ENCODE data around the gene PPP2R3A.
"Not testable (repeated sequence)": the region's sequence is repeated elsewhere in the genome, so short reads cannot be mapped to it uniquely, and the experiment has no call there.

Gene PPP2R3A, protein sequence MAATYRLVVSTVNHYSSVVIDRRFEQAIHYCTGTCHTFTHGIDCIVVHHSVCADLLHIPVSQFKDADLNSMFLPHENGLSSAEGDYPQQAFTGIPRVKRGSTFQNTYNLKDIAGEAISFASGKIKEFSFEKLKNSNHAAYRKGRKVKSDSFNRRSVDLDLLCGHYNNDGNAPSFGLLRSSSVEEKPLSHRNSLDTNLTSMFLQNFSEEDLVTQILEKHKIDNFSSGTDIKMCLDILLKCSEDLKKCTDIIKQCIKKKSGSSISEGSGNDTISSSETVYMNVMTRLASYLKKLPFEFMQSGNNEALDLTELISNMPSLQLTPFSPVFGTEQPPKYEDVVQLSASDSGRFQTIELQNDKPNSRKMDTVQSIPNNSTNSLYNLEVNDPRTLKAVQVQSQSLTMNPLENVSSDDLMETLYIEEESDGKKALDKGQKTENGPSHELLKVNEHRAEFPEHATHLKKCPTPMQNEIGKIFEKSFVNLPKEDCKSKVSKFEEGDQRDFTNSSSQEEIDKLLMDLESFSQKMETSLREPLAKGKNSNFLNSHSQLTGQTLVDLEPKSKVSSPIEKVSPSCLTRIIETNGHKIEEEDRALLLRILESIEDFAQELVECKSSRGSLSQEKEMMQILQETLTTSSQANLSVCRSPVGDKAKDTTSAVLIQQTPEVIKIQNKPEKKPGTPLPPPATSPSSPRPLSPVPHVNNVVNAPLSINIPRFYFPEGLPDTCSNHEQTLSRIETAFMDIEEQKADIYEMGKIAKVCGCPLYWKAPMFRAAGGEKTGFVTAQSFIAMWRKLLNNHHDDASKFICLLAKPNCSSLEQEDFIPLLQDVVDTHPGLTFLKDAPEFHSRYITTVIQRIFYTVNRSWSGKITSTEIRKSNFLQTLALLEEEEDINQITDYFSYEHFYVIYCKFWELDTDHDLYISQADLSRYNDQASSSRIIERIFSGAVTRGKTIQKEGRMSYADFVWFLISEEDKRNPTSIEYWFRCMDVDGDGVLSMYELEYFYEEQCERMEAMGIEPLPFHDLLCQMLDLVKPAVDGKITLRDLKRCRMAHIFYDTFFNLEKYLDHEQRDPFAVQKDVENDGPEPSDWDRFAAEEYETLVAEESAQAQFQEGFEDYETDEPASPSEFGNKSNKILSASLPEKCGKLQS (N-terminal part only)

DNA sequence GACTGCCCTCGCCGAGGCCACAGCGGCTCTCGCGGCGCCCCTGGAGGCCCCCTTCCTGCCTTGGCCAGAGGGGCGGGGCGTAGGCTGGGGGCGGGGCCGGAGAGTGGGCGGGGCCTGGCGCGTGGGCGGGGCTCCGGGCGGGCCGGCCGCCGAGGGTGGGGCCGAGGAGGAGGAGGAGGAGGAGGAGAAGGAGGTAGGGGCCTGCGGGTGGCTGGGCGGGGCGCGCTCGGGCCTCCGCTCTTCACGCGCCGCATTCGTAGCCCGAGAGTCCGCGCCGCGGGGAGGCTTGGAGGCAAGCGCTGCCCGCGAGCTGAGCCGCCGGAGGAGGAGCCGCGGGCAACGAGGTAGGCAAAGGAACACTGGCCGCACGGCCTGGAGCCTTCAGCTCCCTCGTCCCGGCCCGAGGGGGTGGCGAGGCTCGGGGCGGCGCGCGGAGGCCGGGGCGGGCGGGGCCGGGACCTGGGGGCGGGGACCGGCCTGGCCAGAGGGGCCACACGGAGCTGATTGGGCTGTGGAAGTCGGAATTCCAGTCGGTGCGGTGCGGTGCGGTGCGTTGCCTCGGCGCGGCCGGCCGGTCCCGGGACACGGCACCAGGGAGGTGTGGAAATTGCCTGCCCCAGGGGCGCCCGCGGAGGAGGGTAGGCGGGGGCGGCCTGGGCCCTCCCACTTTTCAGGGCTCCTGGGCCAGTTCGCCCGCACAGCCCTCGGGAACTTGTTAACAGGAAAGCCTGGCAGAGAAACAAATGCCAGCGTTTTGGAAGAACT is at the start of gene PPP2R3A:
Gene PPP2R3A, plus strand, starts transcription at position 223 of the 765 bp plus-strand sequence. CDS start 35,771 bp downstream, outside the sequence.
- DNase-seq: peak; percentile 66

DNA sequence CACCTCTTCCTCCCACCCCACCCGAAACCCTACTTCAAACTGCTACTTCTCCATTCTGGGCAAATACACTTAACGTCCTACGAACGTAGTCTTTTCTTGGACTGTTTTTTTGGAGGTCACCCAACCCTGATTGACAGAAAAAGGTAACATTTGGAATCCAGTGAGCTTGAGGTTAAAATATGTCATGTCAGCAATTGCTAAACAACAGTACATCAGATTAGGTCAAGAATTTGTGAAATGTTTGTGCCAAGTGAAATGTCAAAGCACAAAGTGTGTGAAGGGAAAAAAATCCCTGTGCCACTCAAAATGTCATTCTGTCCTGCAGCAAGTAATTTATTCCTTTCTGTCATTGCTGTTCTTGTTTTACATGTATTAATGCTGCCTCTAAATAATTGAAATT is 49.2 kb upstream of the PPP2R3A start:
- no peak for DNase-seq

DNA sequence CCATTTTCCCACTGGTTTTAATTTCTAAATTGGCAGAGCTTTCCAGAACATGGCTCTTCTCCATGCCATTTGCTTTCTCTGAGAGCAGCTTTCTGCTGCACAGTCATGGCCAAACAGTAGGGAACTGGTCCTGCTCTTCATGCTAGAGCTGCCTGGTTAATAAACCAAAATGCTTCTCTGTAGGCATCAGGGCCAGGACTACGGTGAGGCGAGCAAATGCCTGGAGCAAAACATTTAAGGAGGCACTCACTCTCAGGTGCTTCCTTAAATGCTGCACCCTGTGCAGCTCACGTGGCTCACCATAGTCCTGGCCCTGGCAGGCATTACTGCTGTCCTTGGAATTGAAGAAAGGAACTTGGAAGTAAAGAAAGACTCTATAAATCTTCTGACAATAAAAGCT is 48.5 kb upstream of the PPP2R3A start:
- DNase-seq: no peak

DNA sequence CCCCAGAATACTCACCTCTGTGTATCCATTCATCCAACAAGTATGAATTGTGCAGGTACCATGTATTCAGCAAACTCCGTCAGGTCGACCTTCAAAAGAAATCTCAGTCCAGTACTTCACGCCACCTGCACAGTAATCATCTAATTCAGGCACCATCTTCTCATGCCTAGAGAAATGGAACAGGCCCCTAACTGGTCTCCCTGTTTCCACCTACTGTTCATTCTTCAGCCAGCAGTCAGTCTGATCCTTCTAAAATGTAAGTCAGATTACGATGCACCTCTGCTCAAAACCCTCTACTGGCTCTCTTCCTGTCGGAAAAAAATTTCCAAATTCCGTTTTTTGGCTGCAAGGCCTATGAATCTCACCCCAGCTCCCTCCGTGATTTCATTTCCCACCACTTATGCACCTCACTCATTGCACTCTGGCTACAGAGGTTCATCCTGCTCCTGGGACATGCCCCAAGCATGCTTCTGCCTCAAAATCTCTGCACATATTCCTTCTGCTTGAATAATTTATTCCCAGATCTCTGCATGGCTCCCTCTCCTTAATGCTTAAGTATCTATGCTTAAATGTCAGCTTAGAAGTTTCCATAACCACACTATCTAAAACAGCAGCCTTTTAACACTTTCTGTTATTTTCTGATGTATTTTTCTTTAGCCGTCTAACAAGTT is 47.5 kb upstream of the PPP2R3A start:
- DNase-seq: no peak

DNA sequence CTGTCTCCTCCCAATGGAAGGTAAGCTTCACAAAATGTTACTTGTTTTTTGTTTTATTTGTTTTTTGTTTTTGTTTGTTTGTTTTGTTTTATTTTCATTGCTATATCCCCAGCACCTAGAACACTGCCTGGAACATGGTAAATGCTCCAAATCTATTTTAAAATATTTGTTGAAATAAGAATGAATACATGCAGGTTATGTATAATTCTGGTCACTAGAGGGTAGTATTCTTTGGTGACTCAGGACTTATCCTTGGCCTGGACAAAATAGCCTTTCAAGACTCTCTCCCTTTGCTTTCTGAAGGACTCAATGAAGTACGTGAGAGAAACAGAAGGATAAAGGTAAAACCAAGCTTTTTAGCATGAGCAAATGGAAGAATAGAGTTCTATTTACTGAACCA is 46.9 kb upstream of the PPP2R3A start:
- no peak for DNase-seq

DNA sequence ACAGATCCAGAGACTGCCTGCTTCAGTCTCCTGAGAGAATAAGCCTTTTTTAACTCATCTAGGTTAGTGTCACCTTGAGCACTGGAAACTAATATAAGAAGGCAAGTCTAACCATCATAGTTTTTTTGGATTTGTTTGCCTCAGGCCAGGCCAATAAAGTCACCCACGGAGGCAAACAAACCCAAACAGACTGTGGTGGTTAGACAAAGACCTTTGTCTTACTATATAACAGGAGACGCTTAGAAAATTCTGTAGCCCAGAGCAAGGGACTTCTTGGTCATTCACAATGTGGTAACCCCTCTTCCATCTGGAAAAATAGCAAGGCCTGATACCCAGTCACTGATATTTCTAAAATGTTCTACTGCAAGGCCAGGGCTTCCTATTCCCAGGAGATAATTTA is 45.3 kb upstream of the PPP2R3A start:
- no peak for DNase-seq

DNA sequence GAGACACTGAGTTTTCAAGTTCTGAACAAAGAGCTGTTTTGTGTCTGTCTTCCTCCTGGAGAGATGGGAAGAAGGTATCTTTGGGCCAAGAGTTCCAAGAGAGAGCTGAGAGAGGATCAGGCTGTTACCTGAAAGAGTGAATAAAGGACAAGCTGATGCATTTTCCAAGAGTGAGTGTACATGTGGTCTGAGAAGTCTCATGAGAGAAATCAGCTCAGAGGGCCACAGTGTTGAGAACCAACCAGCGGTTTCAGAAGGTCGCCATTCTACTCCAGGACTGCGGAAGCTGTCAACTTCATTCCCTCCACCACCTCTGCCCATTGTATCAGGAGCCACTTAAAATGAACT is 42.7 kb upstream of the PPP2R3A start:
- no peak for DNase-seq

DNA sequence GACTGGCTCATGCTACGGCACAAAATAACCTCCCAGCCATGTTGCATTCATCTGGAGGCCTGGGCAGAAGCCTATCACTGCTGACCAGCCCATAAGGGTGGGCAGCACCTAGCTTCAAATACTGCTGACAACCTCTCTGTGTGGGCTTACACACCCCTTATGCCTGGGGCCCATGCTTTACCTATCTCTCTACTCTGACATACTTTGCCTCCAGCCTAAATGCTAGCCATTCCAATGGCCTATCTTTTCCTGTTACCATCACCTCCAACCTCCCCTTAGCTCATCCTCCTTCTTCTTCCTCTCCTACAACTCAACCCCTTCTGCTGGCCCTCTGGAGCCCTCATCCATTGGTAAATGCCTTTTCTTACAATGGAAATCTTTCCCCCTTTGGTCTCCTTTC is 41.0 kb upstream of the PPP2R3A start:
- DNase-seq: no peak

DNA sequence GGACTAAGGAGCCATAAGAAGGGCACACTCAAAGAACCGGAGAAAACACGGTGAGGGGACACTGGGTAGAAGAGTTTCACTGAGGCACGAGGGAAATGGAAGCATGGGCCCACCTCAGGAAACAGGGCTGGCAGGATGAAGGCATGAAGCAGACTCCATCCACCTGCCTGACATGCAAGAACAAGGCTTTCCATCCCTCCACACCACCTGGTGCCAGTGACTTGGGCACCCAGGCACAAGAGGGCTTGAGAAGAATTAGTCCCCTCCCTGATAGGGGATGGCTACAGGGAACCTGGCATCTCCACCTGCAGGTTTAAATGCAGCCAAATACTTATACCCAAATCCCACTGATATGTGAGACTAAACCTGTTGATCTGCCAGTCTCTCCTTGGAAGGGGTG is 38.9 kb upstream of the PPP2R3A start:
- DNase-seq: no peak

DNA sequence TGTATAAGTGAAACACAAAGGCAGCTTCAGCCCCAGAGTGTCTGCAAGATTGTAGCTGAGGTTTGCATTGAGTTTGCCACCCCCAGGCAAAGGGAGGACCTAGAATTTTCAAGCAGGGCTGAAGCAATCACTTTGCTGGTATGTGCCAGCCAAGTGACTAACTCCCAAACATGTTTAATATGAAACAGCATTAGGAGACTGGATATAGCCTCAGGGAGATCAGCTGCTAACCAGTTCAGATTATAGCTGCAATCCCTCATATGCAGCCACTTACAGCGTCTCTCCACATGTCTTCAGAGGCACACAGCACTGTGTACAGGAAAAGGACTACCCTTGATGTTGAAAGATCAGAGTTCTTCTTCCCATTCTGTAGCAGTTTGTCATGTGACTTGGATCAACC is 38.4 kb upstream of the PPP2R3A start:
- no peak for DNase-seq

DNA sequence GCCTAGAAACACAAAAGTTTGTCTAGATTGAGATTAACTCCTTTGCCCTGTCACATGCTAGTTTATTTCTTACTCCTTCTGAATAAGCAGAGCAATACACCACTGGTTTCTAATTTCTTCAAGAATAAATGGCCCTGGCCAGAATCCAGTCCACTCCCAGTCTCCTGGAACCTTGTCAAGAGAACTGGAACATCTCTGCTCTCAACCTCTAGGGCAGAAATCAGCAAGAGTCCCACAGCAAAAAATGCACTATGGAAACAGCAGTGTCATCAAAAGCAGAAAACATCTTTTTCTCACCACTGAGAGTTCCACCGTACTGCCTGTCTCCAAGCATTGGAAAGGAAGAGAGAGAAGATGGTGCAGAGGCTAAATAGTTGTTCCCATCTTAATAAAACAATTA is 35.9 kb upstream of the PPP2R3A start:
- DNase-seq: no peak

DNA sequence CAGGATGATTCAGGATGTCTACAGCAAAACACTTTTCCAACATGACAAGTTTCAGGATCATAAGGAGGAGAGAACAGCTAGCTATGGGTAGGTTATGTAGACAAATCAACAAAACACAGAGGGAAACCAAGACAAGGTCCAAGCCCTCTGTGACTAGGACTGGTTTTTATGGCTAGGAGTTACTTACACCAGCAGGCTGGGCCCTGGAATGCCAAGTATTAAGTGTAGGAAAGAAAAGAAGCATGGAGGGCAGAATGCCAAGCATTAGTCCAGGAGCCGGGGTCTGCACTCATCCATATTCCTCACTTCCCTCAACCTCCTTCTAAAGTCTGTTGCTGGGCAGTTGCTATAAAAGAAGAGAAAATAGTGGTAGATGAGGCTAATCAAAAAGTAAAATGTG is 35.3 kb upstream of the PPP2R3A start:
- DNase-seq: no peak

DNA sequence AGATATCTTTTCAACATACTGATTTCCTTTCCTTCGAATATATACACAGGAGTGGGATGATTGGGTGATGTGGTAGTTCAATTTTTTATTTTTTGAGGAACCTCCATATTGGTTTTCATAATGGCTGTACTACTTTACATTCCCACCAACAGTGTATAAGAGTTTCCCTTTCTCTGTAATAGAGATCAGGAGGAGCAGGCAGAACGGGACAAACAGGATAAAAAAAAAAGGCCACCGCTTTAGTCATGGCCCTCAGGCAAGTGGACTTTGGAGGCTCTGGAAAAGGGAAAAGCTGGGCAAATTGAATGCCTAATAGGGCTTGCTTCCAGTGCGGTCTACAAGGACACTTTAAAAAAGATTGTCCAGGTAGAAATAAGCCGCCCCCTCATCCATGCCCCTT is 30.4 kb upstream of the PPP2R3A start:
- DNase-seq: not testable (repeated sequence)

DNA sequence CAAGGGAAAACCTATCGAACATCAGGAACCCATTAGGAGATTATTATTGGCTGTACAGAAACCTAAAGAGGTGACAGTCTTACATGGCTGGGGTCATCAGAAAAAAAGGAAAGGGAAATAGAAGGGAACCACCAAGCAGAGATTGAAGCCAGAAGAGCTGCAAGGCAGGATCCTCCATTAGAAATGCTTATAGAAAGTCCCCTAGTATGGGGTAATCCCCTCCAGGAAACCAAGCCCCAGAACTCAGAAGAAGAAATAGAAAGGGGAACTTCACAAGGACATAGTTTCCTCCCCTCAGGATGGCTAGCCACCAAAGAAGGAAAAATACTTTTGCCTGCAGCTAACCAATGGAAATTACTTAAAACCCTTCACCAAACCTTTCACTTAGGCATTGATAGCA is 27.8 kb upstream of the PPP2R3A start:
- DNase-seq: not testable (repeated sequence)

DNA sequence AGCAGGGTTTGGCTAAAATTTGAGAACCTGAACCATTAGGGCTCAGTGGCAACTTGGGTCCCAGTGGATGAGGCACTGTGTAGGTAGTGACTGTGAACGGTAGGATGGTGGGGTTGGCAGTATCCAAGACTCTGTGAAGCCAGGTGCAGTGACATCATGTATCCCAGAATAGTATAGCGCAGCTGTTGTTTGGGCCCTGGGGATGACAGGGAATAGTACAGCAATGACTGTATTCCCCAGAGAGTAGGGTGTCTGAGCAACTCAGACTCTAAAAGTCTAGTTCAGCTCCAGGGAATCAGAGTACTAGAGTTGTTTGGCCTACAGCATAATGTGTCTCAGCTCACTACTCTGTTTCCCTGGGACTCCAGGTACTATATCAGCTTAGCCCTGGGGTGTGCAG is 20.7 kb upstream of the PPP2R3A start:
- no peak for DNase-seq

DNA sequence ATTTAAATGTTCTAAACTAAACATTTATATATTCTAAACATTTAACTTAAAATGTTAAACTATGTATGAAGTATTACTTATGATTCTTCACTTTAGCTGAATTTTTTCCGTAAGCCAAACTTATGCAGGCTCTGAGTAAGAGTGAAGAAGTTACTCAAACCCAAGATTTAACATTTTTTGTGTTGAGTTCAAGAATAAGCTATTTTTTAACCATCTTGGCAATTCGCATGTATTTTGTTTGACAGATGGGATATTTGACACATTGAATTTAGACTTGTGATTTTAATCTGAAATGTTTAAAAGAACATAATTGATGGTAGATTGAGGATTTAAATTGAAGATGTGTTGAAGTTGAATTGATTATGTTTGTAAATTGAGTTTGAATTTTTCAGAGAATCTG is 14.6 kb upstream of the PPP2R3A start:
- no peak for DNase-seq

DNA sequence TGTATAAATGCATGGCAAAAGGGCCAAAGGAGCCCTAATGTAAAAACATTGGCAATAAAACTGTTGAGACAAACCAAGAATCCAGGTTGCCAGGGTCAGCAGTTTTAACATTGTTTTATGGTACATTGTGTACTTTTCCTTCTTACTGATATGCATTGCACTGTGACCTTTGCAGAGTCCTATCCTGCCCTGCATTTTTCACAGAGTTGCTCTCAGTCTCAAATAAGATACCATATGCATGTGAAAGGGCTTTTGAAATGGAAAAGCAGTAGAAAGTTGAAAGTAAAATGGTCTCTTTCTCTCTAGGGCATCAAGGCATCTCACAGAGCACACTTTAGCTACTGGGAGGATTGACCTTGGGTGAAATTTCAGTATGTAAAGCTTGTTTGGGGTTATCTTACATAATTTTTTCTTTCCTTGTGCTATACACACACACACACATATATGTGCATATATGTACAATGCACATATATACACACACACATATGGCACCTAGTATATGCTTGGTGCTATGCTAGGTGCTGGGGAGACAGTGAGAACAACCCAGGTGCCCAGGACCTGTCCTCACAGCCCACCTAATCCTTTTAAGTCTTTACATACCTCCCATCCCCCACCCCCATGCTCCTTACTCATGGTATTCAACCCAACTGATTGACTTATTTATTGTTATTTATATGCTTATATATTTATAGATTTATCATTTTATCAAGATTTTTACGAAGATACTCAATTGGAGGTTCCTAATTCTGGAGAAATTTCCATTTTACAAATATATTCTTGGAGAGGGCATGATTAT is 1.2 kb upstream of the PPP2R3A start:
- no peak for DNase-seq

DNA sequence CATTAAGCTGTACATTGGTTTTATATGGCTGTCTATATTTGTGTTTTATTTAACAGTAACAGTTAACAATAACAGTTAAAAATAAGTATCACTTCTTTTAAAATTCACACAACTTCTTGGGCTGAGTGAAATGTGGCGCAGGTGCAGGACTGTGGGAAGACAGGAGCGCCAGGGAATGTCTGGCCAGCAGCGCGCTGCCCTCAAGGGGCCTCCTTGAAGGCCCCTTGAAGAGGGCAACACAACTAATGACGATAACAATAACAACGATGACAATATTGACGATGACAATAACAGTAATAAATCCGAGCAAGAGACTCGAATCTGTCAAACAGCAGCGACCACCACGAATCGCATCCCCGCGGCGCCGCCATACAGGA is 411 bp upstream of the PPP2R3A start:
- DNase-seq: no peak

DNA sequence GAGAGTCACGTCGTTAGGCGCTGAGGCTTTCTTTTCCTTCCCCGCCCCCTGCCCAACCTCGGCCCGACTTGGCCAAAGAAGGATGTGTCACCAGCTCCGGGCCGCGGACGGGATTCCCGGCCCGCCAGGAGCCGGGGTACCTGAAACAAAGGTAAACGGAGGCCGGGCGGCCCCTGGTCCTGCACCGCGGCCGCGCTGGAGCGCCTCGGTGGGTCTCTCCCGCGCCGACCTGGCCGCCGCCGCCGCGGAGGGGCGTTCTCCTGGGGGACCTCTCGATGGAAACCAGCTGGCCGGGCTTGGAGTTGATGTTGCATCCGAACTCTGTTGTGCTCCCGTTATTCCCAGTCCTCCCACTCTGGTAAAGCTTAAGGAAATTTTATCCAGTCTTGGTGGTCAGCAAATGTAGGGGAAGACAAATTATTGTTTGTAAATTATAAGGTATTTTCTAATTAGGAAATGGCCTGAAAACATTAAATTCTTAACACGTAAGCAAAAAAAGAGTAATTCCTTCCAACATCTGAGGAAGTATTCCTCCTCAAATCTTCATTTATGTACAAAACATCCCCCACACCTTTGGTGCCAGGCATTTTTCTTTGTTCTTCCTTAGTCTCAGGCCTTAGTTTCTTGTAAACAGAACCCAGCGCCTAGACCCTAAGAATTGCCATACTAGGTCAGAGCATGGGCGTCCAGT is 888 bp downstream of the PPP2R3A start:
- no peak for DNase-seq

DNA sequence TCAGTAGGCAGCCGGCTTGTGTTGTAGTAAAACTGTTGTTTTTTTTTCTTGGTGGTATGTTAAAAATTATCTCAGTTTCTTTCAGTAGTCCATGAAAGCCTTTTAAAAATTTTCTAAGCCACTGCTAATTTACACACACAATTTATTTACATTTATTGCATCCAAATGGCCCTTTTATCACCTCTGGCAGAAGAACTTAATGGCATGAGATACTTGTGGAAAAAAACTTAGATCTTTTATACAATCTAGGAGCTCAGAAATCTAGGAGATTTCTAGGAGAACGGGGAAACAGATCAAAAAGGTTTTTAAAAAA is 1.4 kb downstream of the PPP2R3A start:
- no peak for DNase-seq

DNA sequence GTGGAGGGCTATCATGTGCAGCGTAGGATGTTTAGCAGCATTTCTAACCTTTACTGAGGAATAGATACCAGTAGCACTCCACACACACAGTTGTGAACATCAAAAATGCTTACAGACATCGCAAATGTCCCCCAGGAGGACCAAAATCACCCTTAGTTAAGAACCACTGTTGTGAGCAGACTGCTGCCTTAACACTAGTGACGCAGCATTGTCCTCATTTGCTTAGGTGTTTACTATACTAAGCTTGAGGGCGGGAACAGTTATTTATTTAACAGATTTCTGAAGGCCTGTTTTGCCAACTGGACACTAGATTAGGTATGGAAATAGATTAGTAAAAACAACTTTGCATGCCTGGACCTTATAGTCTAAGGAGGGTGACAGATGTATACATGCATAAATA is 2.3 kb downstream of the PPP2R3A start:
- no peak for DNase-seq

Measured in CD4-positive, alpha-beta T cell treated with Interleukin-6 for 4 hours (primary cell).